Nephron (organoid): Measurements from ENCODE around the gene PROSER1.

Experiments
- H3K27ac Mint-ChIP-seq, 3 experiments: 2 replicates each; pipeline ENCODE4 v1.8.0; 2020; ENCODE audit warnings: mixed read lengths in 3 of 3, mild to moderate bottlenecking in 2 of 3, moderate library complexity in 1 of 3
- H3K27me3 Mint-ChIP-seq: 2 replicates; pipeline ENCODE4 v1.8.0; 2021; ENCODE audit warnings: low read depth, mild to moderate bottlenecking, moderate library complexity, mixed read lengths
- H3K36me3 Mint-ChIP-seq: 2 replicates; pipeline ENCODE4 v1.8.0; 2020; ENCODE audit warnings: low read depth, mixed read lengths
- H3K4me1 Mint-ChIP-seq: 2 replicates; pipeline ENCODE4 v1.8.0; 2020; ENCODE audit warnings: mixed read lengths
- H3K4me3 Mint-ChIP-seq, 3 experiments: 2 replicates each; pipeline ENCODE4 v1.8.0; 2020; ENCODE audit warnings: mild to moderate bottlenecking in 3 of 3, mixed read lengths in 3 of 3, moderate library complexity in 2 of 3
- H3K9me3 Mint-ChIP-seq: 2 replicates; pipeline ENCODE4 v1.8.0; 2020; ENCODE audit warnings: mixed read lengths
- CTCF ChIP-seq, 3 experiments: fragments of 200-600 bp; sonication (generic); IDR thresholded peaks; one replicate each; pipeline ENCODE4 v1.5.0; 2021; ENCODE audit warnings: antibody characterized with exemption in 3 of 3; ENCODE audit not compliant: unreplicated experiment in 3 of 3

Gene PROSER1

GRCh38 chr13:38980750-38981078 lies 57.2 kb downstream of the PROSER1 start:
- no peak for TF ChIP-seq CTCF (IDR thresholded peaks at IDR 0.05; ENCODE audit: unreplicated experiment in 3 of 3)
- H3K9me3 Mint-ChIP-seq = peaks cover 12% of the 10 kb centered on the region
- peak overlapping the region; percentile 49 to 83 (median 72) for H3K27ac Mint-ChIP-seq
- no peaks in the 10 kb centered on the region for H3K36me3 Mint-ChIP-seq
- H3K27me3 Mint-ChIP-seq = no peaks in the 10 kb centered on the region
- no peak overlapping the region for H3K4me3 Mint-ChIP-seq
- peaks cover 28% of the 10 kb centered on the region for H3K4me1 Mint-ChIP-seq

- peaks cover 27% of the 10 kb centered on the region for H3K4me1 Mint-ChIP-seq
- H3K36me3 Mint-ChIP-seq = no peaks in the 10 kb centered on the region
- no peaks in the 10 kb centered on the region for H3K27me3 Mint-ChIP-seq
- H3K4me3 Mint-ChIP-seq = no peak overlapping the region
- peak overlapping the region; percentile 49 to 83 (median 72) for H3K27ac Mint-ChIP-seq
- TF ChIP-seq CTCF (IDR thresholded peaks at IDR 0.05; ENCODE audit: unreplicated experiment in 3 of 3) = no peak
- H3K9me3 Mint-ChIP-seq = peaks cover 12% of the 10 kb centered on the region
These were observed 57.8 kb downstream of the PROSER1 start for GRCh38 chr13:38979891-38980749.

GRCh38 chr13:38970380-38971051 lies 67.4 kb downstream of the PROSER1 start:
- Mint-ChIP-seq H3K9me3 (no peaks in the 10 kb centered on the region), H3K36me3 (no peaks in the 10 kb centered on the region), H3K27ac (no peak overlapping the region), H3K4me1 (peaks cover 8% of the 10 kb centered on the region), H3K4me3 (no peak overlapping the region), H3K27me3 (no peaks in the 10 kb centered on the region)
- peak in 2 of 3 experiments; percentile 28 to 32 for TF ChIP-seq CTCF (IDR thresholded peaks at IDR 0.05; ENCODE audit: unreplicated experiment in 3 of 3)

DNA sequence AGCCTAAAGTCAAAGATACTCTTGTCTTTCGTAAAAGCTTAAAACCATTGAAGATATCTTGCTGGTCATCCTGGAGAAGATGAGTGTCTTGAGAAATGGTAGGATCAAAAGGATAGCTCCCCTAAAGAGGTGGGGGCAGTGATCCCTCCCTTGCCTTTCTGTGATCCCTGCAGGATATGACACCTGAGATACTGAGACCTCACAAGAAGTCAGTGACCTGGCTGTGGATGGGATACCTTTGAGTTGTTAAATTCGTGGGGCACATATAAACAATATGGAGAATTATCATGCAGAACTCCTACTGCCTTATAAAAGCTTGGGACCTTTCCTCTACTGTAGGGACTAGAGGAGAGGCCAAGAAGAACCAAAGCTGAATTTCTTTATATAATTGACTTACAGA lies 68.7 kb downstream of the PROSER1 start:
- no peak for TF ChIP-seq CTCF (IDR thresholded peaks at IDR 0.05; ENCODE audit: unreplicated experiment in 3 of 3)
- no peaks in the 10 kb centered on the region for H3K36me3 Mint-ChIP-seq
- H3K4me1 Mint-ChIP-seq = peaks cover 4% of the 10 kb centered on the region
- no peak overlapping the region for H3K27ac Mint-ChIP-seq
- no peak overlapping the region for H3K4me3 Mint-ChIP-seq
- no peaks in the 10 kb centered on the region for H3K9me3 Mint-ChIP-seq
- no peaks in the 10 kb centered on the region for H3K27me3 Mint-ChIP-seq

DNA sequence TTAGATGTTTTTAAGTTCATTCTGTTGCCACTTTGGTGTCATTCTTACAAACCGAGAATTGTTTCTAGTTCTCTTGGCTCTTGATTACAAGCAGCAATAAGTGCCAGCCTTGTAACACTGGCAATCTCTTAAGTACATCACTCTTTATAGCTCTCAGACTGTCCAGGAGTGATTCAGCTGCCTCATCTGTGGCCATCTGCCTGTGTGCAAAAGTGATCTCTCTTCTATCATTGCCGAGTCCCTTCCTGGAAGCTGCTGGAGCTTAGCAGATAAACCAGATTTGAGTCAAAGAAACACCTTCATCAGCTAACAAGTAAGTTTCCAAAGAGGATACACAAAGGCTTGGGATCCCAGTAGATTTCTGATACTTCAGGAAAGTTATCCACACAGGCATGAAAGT lies 70.4 kb downstream of the PROSER1 start:
- H3K4me1 Mint-ChIP-seq = no peaks in the 10 kb centered on the region
- peaks cover under 1% of the 10 kb centered on the region for H3K9me3 Mint-ChIP-seq
- no peak overlapping the region for H3K27ac Mint-ChIP-seq
- H3K27me3 Mint-ChIP-seq = no peaks in the 10 kb centered on the region
- no peak for TF ChIP-seq CTCF (IDR thresholded peaks at IDR 0.05; ENCODE audit: unreplicated experiment in 3 of 3)
- no peak overlapping the region for H3K4me3 Mint-ChIP-seq
- no peaks in the 10 kb centered on the region for H3K36me3 Mint-ChIP-seq
